OCI-LY1 (cell line): ENCODE results near the gene ARHGAP22.

Source experiments
- H2AFZ ChIP-seq: fragments of 200-600 bp; sonication (generic), shearing (Covaris generic); 2 replicates; pipeline ENCODE4 v1.6.0; 2014; ENCODE audit warnings: antibody characterized with exemption, mild to moderate bottlenecking, low read length
- H3F3A ChIP-seq: fragments of 200-600 bp; sonication (generic), shearing (Covaris generic); 2 replicates; pipeline ENCODE4 v1.6.0; 2014; ENCODE audit warnings: mild to moderate bottlenecking, antibody characterized with exemption, low read length, moderate library complexity; ENCODE audit not compliant: insufficient read depth
- H3K27ac ChIP-seq: fragments of 200-600 bp; sonication (generic); 2 replicates; pipeline ENCODE4 v1.5.1; 2014; ENCODE audit warnings: low read length, mixed run types, mild to moderate bottlenecking, low read depth; ENCODE audit not compliant: poor library complexity, severe bottlenecking
- H3K27me3 ChIP-seq: fragments of 200-600 bp; sonication (generic); 2 replicates; pipeline ENCODE4 v1.6.0; 2014; ENCODE audit warnings: antibody characterized with exemption, mild to moderate bottlenecking, low read length, moderate library complexity; ENCODE audit not compliant: insufficient read depth
- H3K36me3 ChIP-seq: fragments of 200-600 bp; sonication (generic); 2 replicates; pipeline ENCODE4 v1.6.1; 2014; ENCODE audit warnings: mild to moderate bottlenecking, antibody characterized with exemption, low read length, moderate library complexity, mixed read lengths; ENCODE audit not compliant: insufficient read depth
- H3K4me1 ChIP-seq: fragments of 200-600 bp; sonication (generic); 2 replicates; pipeline ENCODE4 v1.5.1; 2014; ENCODE audit warnings: mild to moderate bottlenecking, low read length, moderate library complexity; ENCODE audit not compliant: insufficient read depth, severe bottlenecking
- H3K4me2 ChIP-seq: fragments of 200-600 bp; sonication (generic), shearing (Covaris generic); 2 replicates; pipeline ENCODE4 v1.6.1; 2014; ENCODE audit warnings: low read length
- H3K4me3 ChIP-seq: fragments of 200-600 bp; sonication (generic); 2 replicates; pipeline ENCODE4 v1.5.1; 2014; ENCODE audit warnings: low read length, low read depth, mild to moderate bottlenecking, mixed read lengths; ENCODE audit not compliant: poor library complexity, severe bottlenecking
- H3K79me2 ChIP-seq: fragments of 200-600 bp; shearing (Covaris generic); 2 replicates; pipeline ENCODE4 v1.6.1; 2016; ENCODE audit warnings: mixed run types, low read length, mixed read lengths; ENCODE audit not compliant: insufficient read depth
- H3K9ac ChIP-seq: fragments of 200-600 bp; sonication (generic), shearing (Covaris generic); 2 replicates; pipeline ENCODE4 v1.6.1; 2014; ENCODE audit warnings: mild to moderate bottlenecking, low read length, mixed read lengths
- H3K9me2 ChIP-seq: fragments of 200-600 bp; sonication (generic), shearing (Covaris generic); 2 replicates; pipeline ENCODE4 v1.6.1; 2014; ENCODE audit warnings: low read depth, mild to moderate bottlenecking, low read length, mixed read lengths
- H3K9me3 ChIP-seq: fragments of 200-600 bp; shearing (Covaris generic); 2 replicates; pipeline ENCODE4 v1.6.1; 2014; ENCODE audit warnings: low read length, mixed read lengths
- H4K20me1 ChIP-seq: fragments of 200-600 bp; sonication (generic), shearing (Covaris generic); 2 replicates; pipeline ENCODE4 v1.6.0; 2016; ENCODE audit warnings: mild to moderate bottlenecking, low read length; ENCODE audit not compliant: insufficient read depth
- CTCF ChIP-seq: fragments of 200-600 bp; sonication (generic), shearing (Covaris generic); IDR thresholded peaks from 2 replicates; pipeline ENCODE4 v1.5.1; 2017; ENCODE audit warnings: mild to moderate bottlenecking, antibody characterized with exemption, low read length, moderate library complexity, mixed read lengths
- EZH2 ChIP-seq: fragments of 200-600 bp; sonication (generic), shearing (Covaris generic); IDR thresholded peaks from 2 replicates; pipeline ENCODE4 v1.8.0; 2017; ENCODE audit warnings: borderline replicate concordance, mixed run types, mild to moderate bottlenecking, antibody characterized with exemption, low read length, moderate library complexity, mixed read lengths

Gene ARHGAP22

GRCh38 chr10:48634984-48635557 lies 30.2 kb upstream of the ARHGAP22 start:
- no peaks in the 10 kb centered on the region for H3K9me2 ChIP-seq
- no peak overlapping the region for H3K4me2 ChIP-seq
- no peaks in the 10 kb centered on the region for H3F3A ChIP-seq
- peaks cover 9% of the 10 kb centered on the region for H3K4me1 ChIP-seq
- no peaks in the 10 kb centered on the region for H3K27me3 ChIP-seq
- H3K9me3 ChIP-seq, result no peaks in the 10 kb centered on the region
- H4K20me1 ChIP-seq, result no peaks in the 10 kb centered on the region
- TF ChIP-seq EZH2 (no peak), CTCF (no peak)
- no peaks in the 10 kb centered on the region for H3K79me2 ChIP-seq
- no peak overlapping the region for H3K27ac ChIP-seq
- no peak overlapping the region for H2AFZ ChIP-seq
- no peaks in the 10 kb centered on the region for H3K36me3 ChIP-seq
- H3K4me3 ChIP-seq, result no peak overlapping the region
- no peak overlapping the region for H3K9ac ChIP-seq

- Histone ChIP-seq H4K20me1 (no peaks in the 10 kb centered on the region), H3K9me2 (no peaks in the 10 kb centered on the region), H3K4me3 (no peak overlapping the region), H3K79me2 (no peaks in the 10 kb centered on the region), H3K9me3 (no peaks in the 10 kb centered on the region), H3K4me1 (peaks cover 9% of the 10 kb centered on the region), H3K36me3 (no peaks in the 10 kb centered on the region), H2AFZ (no peak overlapping the region), H3F3A (no peaks in the 10 kb centered on the region), H3K27me3 (no peaks in the 10 kb centered on the region), H3K9ac (no peak overlapping the region), H3K27ac (no peak overlapping the region), H3K4me2 (no peak overlapping the region)
- TF ChIP-seq CTCF (no peak), EZH2 (no peak)
Measured at GRCh38 chr10:48634198-48634983, 29.5 kb upstream of the ARHGAP22 start.

- Histone ChIP-seq H3K79me2 (no peaks in the 10 kb centered on the region), H3K36me3 (no peaks in the 10 kb centered on the region), H3K4me3 (no peak overlapping the region), H3K9ac (no peak overlapping the region), H4K20me1 (no peaks in the 10 kb centered on the region), H3K27me3 (no peaks in the 10 kb centered on the region), H3K9me2 (no peaks in the 10 kb centered on the region), H2AFZ (no peak overlapping the region), H3F3A (no peaks in the 10 kb centered on the region), H3K27ac (no peak overlapping the region), H3K9me3 (no peaks in the 10 kb centered on the region), H3K4me1 (peaks cover 9% of the 10 kb centered on the region), H3K4me2 (no peak overlapping the region)
- TF ChIP-seq EZH2, result no peak
Measured at GRCh38 chr10:48633381-48634197, 28.7 kb upstream of the ARHGAP22 start.
